A549 (cell line): ENCODE data around the gene GABRR2.

Experiments
- CBX2 ChIP-seq: fragments of 200-600 bp; sonication (generic); IDR thresholded peaks from 2 replicates; pipeline ENCODE4 v1.6.1; 2016; ENCODE audit warnings: low read depth, mild to moderate bottlenecking, borderline replicate concordance
- CTCF ChIP-seq: fragments of >200 bp; sonication (Bioruptor Twin); formaldehyde crosslinking; IDR thresholded peaks from 3 replicates; pipeline ENCODE4 v1.5.1; 2016
- EP300 ChIP-seq, 2 experiments: fragments of >200 bp; sonication (Bioruptor Twin); formaldehyde crosslinking; IDR thresholded peaks; 2 replicates in 1 of 2; 3 replicates in 1 of 2; pipeline ENCODE4 v1.6.1; 2016 to 2017
- POLR2A ChIP-seq: IDR thresholded peaks from 2 replicates; pipeline ENCODE4 v1.6.1; 2012; ENCODE audit warnings: mild to moderate bottlenecking, low read length
- REST ChIP-seq: fragments of 200-600 bp; sonication (generic); IDR thresholded peaks from 2 replicates; pipeline ENCODE4 v1.6.1; 2016; ENCODE audit warnings: antibody characterized with exemption, mild to moderate bottlenecking, moderate library complexity
- RFX5 ChIP-seq: fragments of 450-650 bp; IDR thresholded peaks from 2 replicates; pipeline ENCODE4 v1.7.1; 2014; ENCODE audit warnings: antibody characterized with exemption, mild to moderate bottlenecking, moderate library complexity
- TF ChIP-seq, protein P1 (sequence below): fragments of 150-350 bp; IDR thresholded peaks from 2 replicates; pipeline ENCODE4 v1.6.1; 2014; ENCODE audit warnings: low read depth, mild to moderate bottlenecking, low read length
- TF ChIP-seq, protein P2 (sequence below): fragments of 250-450 bp; sonication (Bioruptor Pico); IDR thresholded peaks from 2 replicates; pipeline ENCODE4 v1.5.0; 2021; ENCODE audit warnings: mild to moderate bottlenecking, moderate library complexity, borderline replicate concordance

DNA sequence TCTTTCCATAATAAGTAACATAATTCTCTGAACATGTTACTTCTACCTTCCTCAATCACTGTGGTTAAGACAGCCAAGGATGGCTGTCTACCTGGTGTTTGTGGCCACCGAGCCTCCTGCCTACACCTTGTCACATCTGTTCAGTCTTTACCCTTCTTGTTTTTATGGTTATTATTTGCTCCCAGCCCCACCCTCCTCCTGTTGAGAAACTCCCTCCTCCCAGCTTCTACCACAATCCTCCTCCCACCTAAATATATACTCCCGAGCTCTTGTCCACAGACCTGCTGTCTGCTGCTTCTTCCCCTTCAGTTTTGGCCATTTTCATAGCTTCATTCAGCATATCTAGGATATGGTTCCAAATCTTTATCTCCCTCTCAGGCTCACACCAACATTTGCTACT, 62.2 kb downstream of the GABRR2 start:
- TF ChIP-seq POLR2A (no peak), EP300 (IDR thresholded peaks at IDR 0.05) (no peak), CTCF (no peak), CBX2 (no peak), RFX5 (no peak), REST (no peak)
- TF ChIP-seq, protein P1, sequence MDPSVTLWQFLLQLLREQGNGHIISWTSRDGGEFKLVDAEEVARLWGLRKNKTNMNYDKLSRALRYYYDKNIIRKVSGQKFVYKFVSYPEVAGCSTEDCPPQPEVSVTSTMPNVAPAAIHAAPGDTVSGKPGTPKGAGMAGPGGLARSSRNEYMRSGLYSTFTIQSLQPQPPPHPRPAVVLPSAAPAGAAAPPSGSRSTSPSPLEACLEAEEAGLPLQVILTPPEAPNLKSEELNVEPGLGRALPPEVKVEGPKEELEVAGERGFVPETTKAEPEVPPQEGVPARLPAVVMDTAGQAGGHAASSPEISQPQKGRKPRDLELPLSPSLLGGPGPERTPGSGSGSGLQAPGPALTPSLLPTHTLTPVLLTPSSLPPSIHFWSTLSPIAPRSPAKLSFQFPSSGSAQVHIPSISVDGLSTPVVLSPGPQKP, result no peak
- TF ChIP-seq, protein P2, sequence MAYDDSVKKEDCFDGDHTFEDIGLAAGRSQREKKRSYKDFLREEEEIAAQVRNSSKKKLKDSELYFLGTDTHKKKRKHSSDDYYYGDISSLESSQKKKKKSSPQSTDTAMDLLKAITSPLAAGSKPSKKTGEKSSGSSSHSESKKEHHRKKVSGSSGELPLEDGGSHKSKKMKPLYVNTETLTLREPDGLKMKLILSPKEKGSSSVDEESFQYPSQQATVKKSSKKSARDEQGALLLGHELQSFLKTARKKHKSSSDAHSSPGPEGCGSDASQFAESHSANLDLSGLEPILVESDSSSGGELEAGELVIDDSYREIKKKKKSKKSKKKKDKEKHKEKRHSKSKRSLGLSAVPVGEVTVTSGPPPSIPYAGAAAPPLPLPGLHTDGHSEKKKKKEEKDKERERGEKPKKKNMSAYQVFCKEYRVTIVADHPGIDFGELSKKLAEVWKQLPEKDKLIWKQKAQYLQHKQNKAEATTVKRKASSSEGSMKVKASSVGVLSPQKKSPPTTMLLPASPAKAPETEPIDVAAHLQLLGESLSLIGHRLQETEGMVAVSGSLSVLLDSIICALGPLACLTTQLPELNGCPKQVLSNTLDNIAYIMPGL (CRISPR knock-in tag), result no peak
